OCI-LY3 (cell line): ENCODE results near the gene PON3.

ENCODE experiments used
- H2AFZ ChIP-seq: fragments of 200-600, 300-600 bp; shearing (Covaris generic); 2 replicates; pipeline ENCODE4 v1.6.0; 2014; ENCODE audit warnings: antibody characterized with exemption, low read depth, low read length
- H3K27ac ChIP-seq: fragments of 200-600, 300-600 bp; sonication (generic); 2 replicates; pipeline ENCODE4 v1.5.1; 2014; ENCODE audit warnings: mild to moderate bottlenecking, low read length, moderate library complexity, mixed read lengths
- H3K27me3 ChIP-seq: fragments of 200-600, 300-600 bp; sonication (generic); 2 replicates; pipeline ENCODE4 v1.6.1; 2014; ENCODE audit warnings: low read depth, low read length, mixed read lengths
- H3K36me3 ChIP-seq: fragments of 200-600, 300-600 bp; sonication (generic); replicated peaks from 2 replicates; pipeline ENCODE3; 2014; ENCODE audit warnings: low read depth, low read length, mixed read lengths
- H3K4me1 ChIP-seq: fragments of 300-600, 200-600 bp; sonication (generic); 2 replicates; pipeline ENCODE4 v1.6.1; 2014; ENCODE audit warnings: low read length, mixed read lengths
- H3K4me2 ChIP-seq: fragments of 200-600, 300-600 bp; sonication (generic); 2 replicates; pipeline ENCODE4 v1.6.1; 2014; ENCODE audit warnings: low read length, mixed read lengths
- H3K4me3 ChIP-seq: fragments of 300-600, 200-600 bp; sonication (generic); 2 replicates; pipeline ENCODE4 v1.5.1; 2014; ENCODE audit warnings: antibody characterized with exemption, mild to moderate bottlenecking, low read length, moderate library complexity
- H3K79me2 ChIP-seq: fragments of 300-600, 200-600 bp; shearing (Covaris generic); 2 replicates; pipeline ENCODE4 v1.6.1; 2014; ENCODE audit warnings: mild to moderate bottlenecking, low read length, mixed read lengths
- H3K9ac ChIP-seq: fragments of 300-600, 200-600 bp; shearing (Covaris generic); 2 replicates; pipeline ENCODE4 v1.6.0; 2014; ENCODE audit warnings: mild to moderate bottlenecking, low read length, moderate library complexity
- H3K9me3 ChIP-seq: fragments of 200-600, 300-600 bp; shearing (Covaris generic); 2 replicates; pipeline ENCODE4 v1.6.1; 2014; ENCODE audit warnings: low read length, mixed read lengths; ENCODE audit not compliant: insufficient read depth
- H4K20me1 ChIP-seq: fragments of 200-600, 300-600 bp; sonication (generic); 2 replicates; pipeline ENCODE4 v1.6.1; 2016; ENCODE audit warnings: low read length, mixed read lengths; ENCODE audit not compliant: insufficient read depth
- CTCF ChIP-seq: fragments of 200-600, 300-600 bp; sonication (generic); IDR thresholded peaks from 2 replicates; pipeline ENCODE4 v1.5.1; 2014; ENCODE audit warnings: antibody characterized with exemption, low read length, low read depth
- EZH2phosphoT487 ChIP-seq: fragments of 200-600 bp; shearing (Covaris generic); IDR thresholded peaks from 2 replicates; pipeline ENCODE4 v1.6.1; 2018; ENCODE audit warnings: antibody characterized with exemption, mixed run types, low read depth

Gene PON3

GRCh38 chr7:95427914-95428516 lies 31.8 kb upstream of the PON3 start:
- Histone ChIP-seq H3K9ac (no peak overlapping the region), H2AFZ (no peak overlapping the region), H3K4me3 (no peak overlapping the region), H3K4me2 (no peak overlapping the region), H3K27me3 (no peaks in the 10 kb centered on the region), H3K79me2 (no peaks in the 10 kb centered on the region), H3K9me3 (no peaks in the 10 kb centered on the region), H3K36me3 (no peaks in the 10 kb centered on the region), H3K4me1 (no peaks in the 10 kb centered on the region), H4K20me1 (no peaks in the 10 kb centered on the region), H3K27ac (no peak overlapping the region)
- no peak for TF ChIP-seq EZH2phosphoT487
- TF ChIP-seq CTCF: no peak

GRCh38 chr7:95427166-95427565 lies 31.0 kb upstream of the PON3 start:
- Histone ChIP-seq H3K4me1 (no peaks in the 10 kb centered on the region), H3K27ac (no peak overlapping the region), H3K4me2 (no peak overlapping the region), H3K79me2 (no peaks in the 10 kb centered on the region), H3K9me3 (no peaks in the 10 kb centered on the region), H3K36me3 (no peaks in the 10 kb centered on the region), H3K27me3 (no peaks in the 10 kb centered on the region), H3K4me3 (no peak overlapping the region), H2AFZ (no peak overlapping the region), H3K9ac (no peak overlapping the region), H4K20me1 (no peaks in the 10 kb centered on the region)
- TF ChIP-seq EZH2phosphoT487: no peak
- no peak for TF ChIP-seq CTCF

GRCh38 chr7:95425694-95426093 lies 29.5 kb upstream of the PON3 start:
- Histone ChIP-seq H3K79me2 (no peaks in the 10 kb centered on the region), H4K20me1 (no peaks in the 10 kb centered on the region), H3K36me3 (no peaks in the 10 kb centered on the region), H3K4me2 (no peak overlapping the region), H3K9me3 (no peaks in the 10 kb centered on the region), H3K4me1 (no peaks in the 10 kb centered on the region), H3K4me3 (no peak overlapping the region), H3K27ac (no peak overlapping the region), H3K9ac (no peak overlapping the region), H3K27me3 (no peaks in the 10 kb centered on the region), H2AFZ (no peak overlapping the region)
- TF ChIP-seq CTCF: no peak

- Histone ChIP-seq H3K4me1 (no peaks in the 10 kb centered on the region), H3K27me3 (no peaks in the 10 kb centered on the region), H3K27ac (no peak overlapping the region), H4K20me1 (no peaks in the 10 kb centered on the region), H3K4me3 (no peak overlapping the region), H3K9ac (no peak overlapping the region), H3K36me3 (no peaks in the 10 kb centered on the region), H3K79me2 (no peaks in the 10 kb centered on the region), H2AFZ (no peak overlapping the region), H3K4me2 (no peak overlapping the region), H3K9me3 (no peaks in the 10 kb centered on the region)
- no peak for TF ChIP-seq CTCF
- no peak for TF ChIP-seq EZH2phosphoT487
These were observed 28.5 kb upstream of the PON3 start for GRCh38 chr7:95424716-95425115.
